NOMO-1 (cell line): ENCODE data around the gene ZNF221.
A peak's percentile ranks its signal among the peaks of the same experiment; 100 is the strongest.

Experiments
- DNase-seq, 2 experiments: peaks; one replicate each; lab custom pipeline; 2025; ENCODE audit not compliant: unreplicated experiment in 2 of 2; lab: John Stamatoyannopoulos, UW

Gene ZNF221

DNA sequence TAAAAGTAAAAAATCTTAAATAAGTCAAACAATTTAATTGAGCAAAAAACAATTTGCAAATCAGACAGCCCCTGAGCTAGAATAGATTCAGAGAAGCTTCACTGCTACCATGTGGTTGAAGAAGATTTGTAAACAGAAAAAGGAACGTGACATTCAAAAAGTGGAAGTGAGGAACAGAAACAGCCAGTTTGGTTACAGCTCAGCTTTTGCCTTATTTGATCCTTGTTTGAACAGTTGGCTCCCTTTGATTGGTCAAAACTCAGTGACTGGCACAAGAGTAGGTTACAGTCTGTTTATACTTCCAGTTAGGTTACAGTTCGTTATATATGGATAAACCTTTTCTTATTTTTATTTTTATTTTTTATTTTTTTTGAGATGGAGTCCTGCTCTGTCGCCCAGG lies 5.8 kb downstream of the ZNF221 start:
- DNase-seq = peak in 1 of 2 experiments; percentile 5

DNA sequence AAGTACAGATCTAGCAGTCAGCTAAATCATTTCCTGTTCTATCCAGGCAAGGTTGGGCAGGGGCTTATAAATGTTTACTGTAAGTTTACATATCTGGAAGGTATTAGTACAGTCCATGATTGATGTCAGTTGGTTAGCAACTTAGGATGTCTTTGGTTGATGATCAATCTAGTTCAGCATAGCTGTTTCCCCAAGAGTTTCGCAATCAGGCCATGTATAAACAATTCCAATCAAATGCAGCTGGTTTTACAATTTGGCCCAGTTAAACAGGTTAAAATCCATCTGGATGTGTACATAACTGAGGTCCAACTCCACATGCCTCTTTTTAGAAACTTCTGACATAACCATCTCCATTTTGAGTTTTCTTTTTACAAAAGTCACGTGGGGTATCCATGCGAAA lies 6.9 kb downstream of the ZNF221 start:
- no peak for DNase-seq

DNA sequence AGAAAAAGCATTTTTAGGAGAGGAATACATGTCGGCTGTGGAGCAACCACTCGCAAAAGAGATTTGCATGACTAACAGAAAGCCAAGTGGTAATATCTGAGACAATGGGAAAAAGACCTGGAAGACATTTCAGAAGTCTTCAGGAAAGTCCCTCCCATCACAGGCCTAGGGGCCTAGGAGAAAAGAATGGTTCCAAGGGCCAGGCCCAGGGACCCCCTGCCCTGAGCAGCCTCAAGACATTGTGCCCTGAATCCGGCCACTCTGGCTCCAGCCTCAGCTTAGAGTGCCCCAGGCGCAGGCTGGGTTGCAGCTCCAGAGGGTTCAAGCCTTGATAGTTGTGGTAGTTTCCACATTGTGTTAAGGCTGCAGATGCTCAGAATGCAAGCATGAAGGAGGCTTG lies 9.4 kb downstream of the ZNF221 start:
- no peak for DNase-seq

DNA sequence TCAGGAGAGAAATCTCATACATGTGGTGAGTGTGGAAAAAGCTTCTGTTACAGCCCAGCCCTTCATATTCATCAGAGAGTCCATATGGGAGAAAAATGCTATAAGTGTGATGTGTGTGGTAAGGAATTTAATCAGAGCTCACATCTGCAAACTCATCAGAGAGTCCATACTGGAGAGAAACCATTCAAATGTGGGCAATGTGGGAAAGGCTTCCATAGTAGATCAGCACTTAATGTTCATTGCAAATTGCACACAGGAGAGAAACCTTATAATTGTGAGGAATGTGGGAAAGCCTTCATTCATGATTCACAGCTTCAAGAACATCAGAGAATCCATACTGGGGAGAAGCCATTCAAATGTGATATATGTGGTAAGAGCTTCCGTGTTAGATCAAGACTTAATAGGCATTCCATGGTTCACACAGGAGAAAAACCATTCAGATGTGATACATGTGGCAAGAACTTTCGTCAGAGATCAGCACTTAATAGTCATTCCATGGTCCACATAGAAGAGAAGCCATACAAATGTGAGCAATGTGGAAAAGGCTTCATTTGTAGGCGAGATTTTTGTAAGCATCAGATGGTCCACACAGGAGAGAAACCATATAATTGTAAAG lies 15.2 kb downstream of the ZNF221 start:
- no peak for DNase-seq

DNA sequence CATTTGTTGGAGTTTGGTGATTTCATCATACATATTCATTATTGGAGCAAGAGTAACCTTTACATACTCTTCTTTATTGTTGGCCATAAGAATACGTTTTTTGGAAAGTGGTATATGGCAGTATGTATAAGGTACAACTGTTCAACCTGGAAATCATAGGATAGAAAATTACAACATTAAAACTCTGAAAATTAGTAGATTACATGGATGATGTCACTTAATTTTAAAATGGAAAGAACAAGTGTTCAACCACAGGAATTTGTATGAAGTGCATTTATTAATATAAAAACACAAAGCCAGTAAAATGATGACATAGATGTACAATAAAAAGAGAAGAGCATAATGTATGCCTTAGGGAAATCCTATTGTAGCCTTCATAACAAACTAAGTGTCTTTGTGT lies 25.7 kb downstream of the ZNF221 start:
- no peak for DNase-seq

DNA sequence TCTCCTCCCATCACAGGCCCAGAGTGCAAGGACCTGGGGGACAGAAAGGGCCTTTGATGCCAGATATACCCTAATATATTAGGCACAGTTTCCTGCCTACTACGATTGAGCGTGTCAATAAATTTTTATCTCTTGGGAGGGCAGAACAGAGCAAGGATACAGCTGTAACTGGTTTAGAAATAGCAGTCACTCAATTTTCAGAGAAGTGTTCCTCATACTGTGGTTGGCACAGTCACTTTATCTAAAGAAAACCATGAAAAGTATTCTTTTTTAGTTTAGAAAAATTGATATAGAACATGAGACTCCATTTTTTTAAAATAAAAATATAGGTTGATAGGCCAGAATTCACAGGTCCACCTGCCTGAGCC lies 32.5 kb downstream of the ZNF221 start:
- DNase-seq = no peak

DNA sequence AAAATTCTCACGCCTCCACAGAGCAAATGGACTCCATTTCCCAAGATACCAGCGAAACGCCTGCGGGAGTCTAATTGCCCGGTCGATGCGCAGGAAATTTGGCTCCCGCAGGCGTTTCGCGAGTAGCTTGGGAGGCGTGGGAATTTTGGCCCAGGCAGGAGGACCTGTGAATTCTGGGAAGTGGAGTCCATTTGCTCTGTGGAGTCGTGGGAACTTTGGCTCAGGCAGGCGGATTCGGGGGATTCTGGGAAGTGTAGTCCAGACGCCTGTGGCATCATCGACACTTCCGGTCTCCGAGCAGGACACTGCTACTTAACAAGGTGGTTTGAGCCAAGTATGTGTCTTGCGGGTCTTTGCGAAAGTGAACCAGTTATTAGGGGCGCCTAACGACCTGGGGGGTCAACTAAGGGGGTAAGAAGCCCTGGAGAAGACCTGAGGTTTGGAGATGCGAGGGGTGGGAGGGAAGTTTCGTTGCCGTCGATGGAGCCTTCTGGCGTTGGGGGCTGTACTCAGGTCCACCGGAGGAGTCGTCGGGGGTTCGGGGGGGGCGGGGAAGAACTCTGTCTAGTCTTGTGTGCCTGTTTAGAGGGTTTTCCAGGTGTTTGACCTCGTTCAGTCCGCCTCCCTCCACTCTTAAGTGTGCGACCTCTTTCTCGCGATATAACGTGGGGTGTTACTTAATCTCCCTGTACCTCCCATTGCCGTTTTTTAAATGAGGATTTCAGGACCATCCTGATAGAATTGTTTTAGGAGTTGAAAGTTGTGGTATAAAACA lies 33.1 kb downstream of the ZNF221 start, which contains the start of gene ZNF155:
ZNF155 (plus strand) TSS at position 277 of the 775 bp plus-strand sequence. CDS start 4,356 bp downstream, outside the sequence.
- DNase-seq = peak; percentile 71 to 76

DNA sequence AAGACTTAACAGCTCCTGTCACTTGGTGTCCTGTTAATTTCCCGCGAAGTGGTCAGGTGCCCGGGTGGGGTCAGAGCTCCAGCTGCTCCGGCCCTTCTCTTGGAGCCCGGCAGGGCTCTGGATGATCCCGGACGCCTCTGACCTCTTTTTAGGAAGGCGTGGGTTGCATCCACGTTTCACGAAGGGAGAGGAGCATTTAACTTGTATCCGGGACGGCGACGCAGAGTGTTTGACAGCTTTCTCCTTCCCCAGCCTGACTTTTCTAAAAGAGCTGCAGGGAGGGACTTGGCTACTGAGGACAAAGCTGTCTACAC lies 33.6 kb downstream of the ZNF221 start:
- no peak for DNase-seq

DNA sequence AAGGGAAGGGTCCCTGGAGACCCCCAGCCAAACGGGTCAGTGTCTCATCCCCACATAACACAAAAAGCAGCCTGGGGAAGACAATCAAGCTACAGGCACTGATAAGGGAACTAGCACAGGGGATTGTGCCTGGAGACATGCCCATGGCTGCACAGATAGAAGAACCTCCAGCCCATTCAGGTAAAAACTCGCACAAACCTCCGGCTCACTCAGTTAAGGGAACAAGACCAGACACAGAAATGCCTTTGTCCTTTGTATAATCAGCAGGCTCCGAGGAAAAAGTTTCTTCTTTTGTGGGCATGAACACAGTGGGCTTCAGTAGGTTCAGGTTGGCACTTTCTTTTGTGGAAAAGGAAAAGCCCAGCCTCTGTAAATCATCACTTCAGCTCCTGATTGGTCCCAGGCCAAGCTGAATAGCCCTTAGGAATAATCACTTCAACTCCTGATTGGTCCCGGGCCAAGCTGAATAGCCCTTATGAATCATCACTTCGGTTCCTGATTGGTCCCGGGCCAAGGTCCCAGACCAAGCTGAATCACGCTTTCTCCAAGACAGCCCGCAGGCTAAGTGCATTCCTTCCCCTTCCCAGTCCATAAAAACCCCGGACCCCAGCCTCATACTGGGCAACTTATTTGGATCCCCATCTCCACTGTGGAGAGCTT lies 46.7 kb downstream of the ZNF221 start:
- no peak for DNase-seq

DNA sequence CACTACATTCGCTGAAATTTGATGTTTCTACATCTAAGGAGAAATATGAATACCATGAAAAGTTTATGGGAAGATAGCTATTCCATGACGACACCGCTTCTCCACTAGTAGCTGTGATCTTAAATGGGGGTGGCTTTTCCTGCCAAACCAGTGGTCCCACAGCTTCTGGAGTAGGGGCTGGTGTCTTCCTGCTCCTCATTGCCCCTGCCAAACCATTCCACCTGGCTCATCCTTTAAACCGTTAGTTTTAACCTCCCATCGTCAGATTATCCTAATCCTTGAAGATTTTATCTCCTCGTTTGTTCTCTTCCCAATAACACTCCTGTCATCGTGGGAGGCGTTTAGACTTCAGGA lies 51.2 kb downstream of the ZNF221 start:
- DNase-seq = no peak

DNA sequence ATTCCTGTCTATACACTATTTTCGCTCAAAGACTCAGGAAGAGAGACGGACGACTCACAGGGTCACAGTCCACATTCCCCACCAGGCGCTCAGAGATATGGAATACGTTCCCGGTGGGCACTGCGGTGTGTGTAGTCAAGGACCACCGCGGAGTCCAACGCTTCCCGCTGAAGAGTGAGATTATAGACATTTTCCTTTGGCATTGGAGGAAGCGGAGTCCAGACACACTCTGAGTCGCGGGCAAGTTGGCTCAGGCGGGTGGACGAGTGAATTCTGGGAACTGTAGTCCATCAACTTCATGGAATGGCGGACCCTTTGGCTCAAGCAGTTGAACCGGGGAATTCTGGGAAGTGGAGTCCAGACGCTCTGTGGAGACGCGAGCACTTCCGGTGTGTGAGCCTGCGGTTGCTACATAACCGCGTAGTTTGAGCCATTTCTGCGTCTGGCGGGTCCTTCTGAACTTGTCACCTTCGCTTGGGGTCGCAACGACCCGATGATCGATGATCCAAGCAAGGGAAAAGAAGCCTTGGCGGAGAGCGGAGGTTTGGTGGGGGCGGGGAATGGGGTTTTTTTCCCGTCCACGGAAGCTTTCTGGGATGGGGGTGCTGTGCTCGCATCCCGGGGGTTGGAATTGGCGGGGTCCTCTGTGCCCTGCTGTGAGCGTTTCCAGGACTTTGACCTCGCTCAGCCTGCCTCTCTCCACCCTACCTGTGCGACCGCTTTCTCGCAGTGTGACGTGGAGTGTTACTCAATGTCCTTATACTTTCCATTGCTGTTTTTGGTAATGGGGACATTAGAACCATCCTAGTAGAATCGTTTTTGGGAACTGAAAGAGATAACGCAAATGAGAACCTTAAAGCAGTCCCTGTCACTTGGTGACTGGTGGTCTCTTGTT lies 51.8 kb downstream of the ZNF221 start, which contains the start of gene ZNF230:
ZNF230 (plus strand) TSS at position 392 of the 895 bp plus-strand sequence. CDS start 4,122 bp downstream, outside the sequence.
- peak; percentile 95 to 98 for DNase-seq

DNA sequence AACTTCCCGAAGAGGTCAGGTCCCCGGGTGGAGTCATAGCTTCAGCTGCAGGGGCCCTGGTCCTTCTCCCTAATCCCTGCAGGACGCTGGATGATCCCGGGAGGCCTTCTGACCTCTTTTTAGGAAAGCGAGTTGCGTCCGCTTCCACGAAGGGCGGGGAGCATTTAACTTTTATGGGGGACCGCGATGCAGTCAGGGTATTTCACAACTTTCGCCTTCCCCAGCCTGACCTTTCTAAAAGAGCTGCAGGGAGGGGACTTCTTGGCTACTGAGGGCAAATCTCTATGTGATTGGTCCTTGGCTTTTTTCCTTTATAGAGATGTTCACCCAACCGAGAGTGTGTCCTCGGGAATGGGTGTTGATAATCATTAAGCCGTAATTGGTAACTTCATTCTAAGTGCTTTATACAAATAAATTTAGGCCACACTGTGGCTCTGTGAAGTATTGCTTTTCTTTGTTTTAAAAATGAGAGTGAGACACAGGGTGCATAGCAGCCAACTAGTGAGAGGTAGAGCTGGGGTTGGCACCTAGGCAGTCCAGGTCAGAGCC lies 52.5 kb downstream of the ZNF221 start:
- peak; percentile 14 to 71 for DNase-seq

DNA sequence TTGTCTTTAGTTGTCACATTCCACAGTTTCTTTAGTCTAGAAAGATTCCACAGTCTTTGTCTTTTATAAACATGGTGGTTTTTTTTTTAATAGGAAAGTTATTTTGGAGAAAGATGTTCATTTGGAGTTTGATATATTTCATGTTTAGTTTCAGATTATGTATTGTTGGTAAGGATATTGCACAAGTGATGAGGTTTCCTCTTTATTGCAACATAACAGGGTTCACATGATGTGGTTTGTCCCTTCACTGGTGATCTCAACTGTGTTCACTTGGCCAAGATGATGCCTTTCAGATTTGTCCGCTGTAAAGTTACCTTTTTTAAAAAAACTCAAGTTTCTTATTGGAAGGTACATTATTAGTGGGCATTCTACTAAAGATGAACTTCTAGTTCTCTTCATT lies 54.9 kb downstream of the ZNF221 start:
- DNase-seq = peak in 1 of 2 experiments; percentile 69

DNA sequence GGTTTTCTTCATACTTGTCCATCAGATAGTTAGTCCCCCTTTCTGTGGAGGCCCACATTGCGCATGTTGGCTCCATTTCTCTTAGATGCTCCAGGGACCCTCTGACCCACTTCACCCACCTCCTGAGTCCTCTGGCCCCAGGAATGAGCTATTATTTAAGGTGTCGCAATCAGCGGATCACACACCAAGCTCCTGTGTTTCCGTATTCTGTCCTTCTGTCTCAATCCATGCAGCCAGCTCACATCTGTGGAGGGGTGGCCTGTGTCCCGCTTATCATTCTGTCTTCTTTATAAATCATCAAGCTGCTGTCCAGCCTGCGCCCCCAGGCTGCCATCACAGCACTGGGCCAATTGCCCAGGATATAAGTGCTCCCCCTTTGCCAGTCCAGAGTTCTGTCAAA lies 56.4 kb downstream of the ZNF221 start:
- no peak for DNase-seq

DNA sequence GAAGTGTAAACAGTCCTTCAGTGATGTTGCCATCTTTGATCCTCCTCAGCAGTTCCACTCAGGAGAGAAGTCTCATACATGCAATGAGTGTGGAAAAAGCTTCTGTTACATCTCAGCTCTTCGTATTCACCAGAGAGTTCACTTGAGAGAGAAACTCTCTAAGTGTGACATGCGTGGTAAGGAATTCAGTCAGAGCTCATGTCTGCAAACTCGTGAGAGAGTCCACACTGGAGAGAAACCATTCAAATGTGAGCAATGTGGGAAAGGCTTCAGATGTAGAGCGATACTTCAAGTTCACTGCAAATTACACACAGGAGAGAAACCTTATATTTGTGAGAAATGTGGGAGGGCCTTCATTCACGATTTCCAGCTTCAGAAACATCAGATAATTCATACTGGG lies 59.4 kb downstream of the ZNF221 start:
- DNase-seq = no peak
